Muscle layer of colon (tissue), 2 donors: ENCODE measurements around the gene RIMS4.

ENCODE experiments used
- H3K27ac ChIP-seq: one replicate; pipeline ENCODE4 v1.7.0; 2013; ENCODE audit warnings: low read depth, mild to moderate bottlenecking, low read length, moderate library complexity
- H3K27me3 ChIP-seq, 2 donors: one replicate each; pipeline ENCODE4 v1.7.0; 2013; ENCODE audit warnings: low read length in 2 of 2, mild to moderate bottlenecking in 2 of 2; ENCODE audit not compliant: insufficient read depth in 2 of 2, control insufficient read depth in 1 of 2
- H3K36me3 ChIP-seq: one replicate; pipeline ENCODE4 v1.7.0; 2013; ENCODE audit warnings: mild to moderate bottlenecking, low read length; ENCODE audit not compliant: insufficient read depth
- H3K4me1 ChIP-seq: one replicate; pipeline ENCODE4 v1.7.0; 2013; ENCODE audit warnings: mild to moderate bottlenecking, low read length; ENCODE audit not compliant: insufficient read depth
- H3K4me3 ChIP-seq, 2 donors: one replicate each; pipeline ENCODE4 v1.7.0; 2013; ENCODE audit warnings: low read length in 2 of 2, low read depth in 1 of 2, mild to moderate bottlenecking in 1 of 2, moderate library complexity in 1 of 2
- H3K9ac ChIP-seq: one replicate; pipeline ENCODE4 v1.7.0; 2013; ENCODE audit warnings: low read length
- H3K9me3 ChIP-seq: one replicate; pipeline ENCODE4 v1.7.0; 2013; ENCODE audit warnings: mild to moderate bottlenecking, low read length
- donor health status: abdominal sarcoma.
- donor health status: Adenocarcinoma of cecum.

RIMS4 gene

GRCh38 chr20:44701858-44702256 lies 108.5 kb downstream of the RIMS4 start:
- Histone ChIP-seq H3K9ac (no peak overlapping the region), H3K4me1 (peaks cover 24% of the 10 kb centered on the region), H3K4me3 (no peak overlapping the region), H3K27me3 (no peaks in the 10 kb centered on the region), H3K36me3 (no peaks in the 10 kb centered on the region), H3K27ac (no peak overlapping the region), H3K9me3 (no peaks in the 10 kb centered on the region)
